GM21619 (cell line): ENCODE results near the gene PEPD.

Source experiments
- ATAC-seq: cut with Tn5 transposase; IDR thresholded peaks from one replicate; pipeline ENCODE4 v1.9.1; 2021; ENCODE audit not compliant: unreplicated experiment

PEPD gene

GRCh38 chr19:33512021-33512420 lies 9.6 kb downstream of the PEPD start:
- ATAC-seq, result no peak

GRCh38 chr19:33511346-33511745 lies 10.2 kb downstream of the PEPD start:
- no peak for ATAC-seq

GRCh38 chr19:33510462-33511194 lies 11.0 kb downstream of the PEPD start:
- ATAC-seq, result no peak

- no peak for ATAC-seq
These were observed 11.8 kb downstream of the PEPD start for GRCh38 chr19:33509774-33510173.

- no peak for ATAC-seq
These were observed 12.5 kb downstream of the PEPD start for GRCh38 chr19:33508941-33509614.

GRCh38 chr19:33508431-33508830 lies 13.2 kb downstream of the PEPD start:
- no peak for ATAC-seq

- no peak for ATAC-seq
These were observed 13.6 kb downstream of the PEPD start for GRCh38 chr19:33508009-33508408.

GRCh38 chr19:33507021-33507956 lies 14.3 kb downstream of the PEPD start:
- ATAC-seq, result no peak

- no peak for ATAC-seq
These were observed 15.1 kb downstream of the PEPD start for GRCh38 chr19:33506498-33506897.

- no peak for ATAC-seq
These were observed 15.8 kb downstream of the PEPD start for GRCh38 chr19:33505823-33506222.

- no peak for ATAC-seq
These were observed 16.4 kb downstream of the PEPD start for GRCh38 chr19:33505148-33505547.

- ATAC-seq, result no peak
These were observed 17.5 kb downstream of the PEPD start for GRCh38 chr19:33504058-33504444.

GRCh38 chr19:33503433-33504057 lies 18.0 kb downstream of the PEPD start:
- ATAC-seq, result no peak

GRCh38 chr19:33503030-33503429 lies 18.6 kb downstream of the PEPD start:
- ATAC-seq, result no peak

- ATAC-seq, result no peak
These were observed 19.1 kb downstream of the PEPD start for GRCh38 chr19:33502521-33502920.

- no peak for ATAC-seq
These were observed 19.8 kb downstream of the PEPD start for GRCh38 chr19:33501693-33502356.

- ATAC-seq, result no peak
These were observed 20.6 kb downstream of the PEPD start for GRCh38 chr19:33500991-33501390.

- ATAC-seq, result no peak
These were observed 21.0 kb downstream of the PEPD start for GRCh38 chr19:33500586-33500985.

GRCh38 chr19:33499671-33500506 lies 21.7 kb downstream of the PEPD start:
- no peak for ATAC-seq

- no peak for ATAC-seq
These were observed 22.3 kb downstream of the PEPD start for GRCh38 chr19:33499248-33499647.
